Right lobe of liver (tissue), 6 donors: ENCODE measurements around the gene KMT2C. TPM values are rescaled to one million over a fixed set of nuclear protein-coding genes. Genes with fewer than 3 reads are reported as not detected.

Experiments used
- ATAC-seq, 4 donors: fragments of 200-7000 bp; cut with Tn5 transposase; one replicate each; pipeline ENCODE4 v1.9.1; 2020; ENCODE audit warnings: mild to moderate bottlenecking in 4 of 4, moderate library complexity in 4 of 4
- DNase-seq, 3 donors: peaks; one replicate each; pipeline ENCODE4 v3.0.0-alpha.2; 2020
- H3K27ac ChIP-seq, 3 donors: fragments of 200-600 bp; one replicate each; pipeline ENCODE4 v1.8.0; 2022
- H3K27me3 ChIP-seq, 2 donors: fragments of 200-600 bp; one replicate each; pipeline ENCODE4 v1.8.0; 2022
- H3K36me3 ChIP-seq, 4 donors: fragments of 200-600 bp; sonication (generic) in 1 of 4; one replicate each; pipeline versions ENCODE4 v1.5.1 to v1.8.0; 2017 to 2022; ENCODE audit warnings: control low read depth in 1 of 4
- H3K4me1 ChIP-seq, 4 donors: fragments of 200-600 bp; sonication (generic) in 1 of 4; one replicate each; pipeline versions ENCODE4 v1.5.1 to v1.8.0; 2017 to 2022; ENCODE audit warnings: control low read depth in 1 of 4
- H3K4me3 ChIP-seq, 3 donors: fragments of 200-600 bp; one replicate each; pipeline ENCODE4 v1.8.0; 2022
- H3K9me3 ChIP-seq, 4 donors: fragments of 200-600 bp; sonication (generic) in 1 of 4; one replicate each; pipeline versions ENCODE4 v1.5.1 to v1.8.0; 2017 to 2022; ENCODE audit warnings: control low read depth in 1 of 4
- POLR2A ChIP-seq: fragments of 450-650 bp; IDR thresholded peaks from one replicate; pipeline ENCODE4 v1.6.1; 2017; ENCODE audit warnings: antibody characterized with exemption, mild to moderate bottlenecking
- WGBS: methylation state at CpG from one replicate; pipeline ENCODE4 v1.1.6; 2018; ENCODE audit warnings: low coverage, low lambda C conversion rate; ENCODE audit not compliant: insufficient coverage; ENCODE audit errors: missing lambda C conversion rate; 5-methylcytosine and 5-hydroxymethylcytosine counted together
- intact Hi-C, 2 donors: fragments of 100-400 bp; cut with DNase I; formaldehyde crosslinking; loops; one replicate each; pipeline versions ENCODE4 v1.11.2 to v1.14.1; 2022
- total RNA-seq, 6 experiments: library from RNA; depleted of rRNA in 2 of 6; stranded (reverse); fragments of >200 nt in 2 of 6; fragmentation: NEBNext Ultra II Directional in 3 of 6; extraction: Animal tissue kit (Norgen Biotek cat#: 25700) in 3 of 6; gene quantifications; one replicate each; pipeline versions ENCODE4 v1.1.0 to v1.2.4, GENCODE V29; 2016 to 2023
- TF ChIP-seq, protein P1 (sequence below), 4 donors: fragments of 200-600 bp in 3 of 4; fragments of 450-650 bp in 1 of 4; IDR thresholded peaks; one replicate each; pipeline versions ENCODE4 v1.5.1 to v1.8.0; 2016 to 2022; ENCODE audit warnings: antibody characterized with exemption in 4 of 4, mild to moderate bottlenecking in 2 of 4
- donor health status: DM: no; HTN: yes; CAD: no.
- donor health status: DM: no; HTN: no; CAD: no.
- donor health status: DM: no; HTN: no; CAD: no.
- donor health status: DM: no; HTN: yes; CAD: no.
- donor health status: DM: no; HTN: yes; CAD: no.

KMT2C gene
- total RNA-seq, 6 experiments from 2014 or later: 20.6 to 32.0 (median 29.9) TPM

DNA sequence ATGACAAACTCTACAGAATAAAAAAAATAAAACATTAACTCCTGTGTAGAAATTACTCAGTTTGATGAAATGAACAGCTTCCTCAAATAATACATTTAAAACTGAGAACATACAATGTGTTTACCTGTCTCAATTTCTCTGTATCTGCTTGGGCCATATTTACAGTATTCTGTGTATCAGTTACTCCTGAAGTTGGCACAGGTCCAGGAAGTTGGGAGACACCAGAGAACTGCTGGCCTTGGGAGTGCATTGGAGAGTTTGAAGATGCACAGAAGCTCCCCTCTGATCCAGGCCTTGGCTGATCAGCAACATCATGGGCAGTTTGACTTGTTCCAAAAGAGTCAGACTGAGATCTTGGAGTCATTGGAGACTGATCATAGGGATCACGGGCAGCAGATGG, 255.2 kb downstream of the KMT2C start:
- H3K36me3 ChIP-seq: peaks cover 0 to 83% (median 38%) of the 10 kb centered on the region in 4 donors
- intact Hi-C loops: no loop called here
- no peak for DNase-seq

DNA sequence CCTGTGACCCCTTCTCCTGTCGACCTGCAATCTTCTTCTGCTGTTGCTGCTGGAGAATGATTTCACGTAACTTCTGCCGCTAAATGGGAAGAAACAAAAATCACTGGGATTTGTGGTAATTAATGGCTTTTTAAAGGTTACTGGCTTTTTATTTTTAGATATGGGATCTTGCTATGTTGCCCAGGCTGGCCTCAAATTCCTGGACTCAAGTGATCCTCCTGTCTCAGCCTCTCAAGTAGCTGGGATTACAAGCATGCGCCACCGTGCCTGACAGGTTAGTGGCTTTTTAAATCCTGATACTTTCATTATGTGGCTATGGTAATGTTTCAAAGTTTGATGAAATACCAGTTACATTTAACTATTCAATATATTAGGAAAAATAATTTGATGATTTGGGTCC, 255.8 kb downstream of the KMT2C start:
- ATAC-seq: no peak
- Histone ChIP-seq H3K27me3 (no peaks in the 10 kb centered on the region), H3K9me3 (no peaks in the 10 kb centered on the region), H3K27ac (no peak overlapping the region), H3K4me1 (no peaks in the 10 kb centered on the region), H3K36me3 (peaks cover 0 to 88% (median 35%) of the 10 kb centered on the region in 4 donors), H3K4me3 (no peak overlapping the region)
- DNase-seq: no peak
- 78% methylated on average over 5 of the region's 5 CpGs for WGBS
- intact Hi-C loops: no loop called here
- TF ChIP-seq POLR2A: no peak
- TF ChIP-seq, protein P1, sequence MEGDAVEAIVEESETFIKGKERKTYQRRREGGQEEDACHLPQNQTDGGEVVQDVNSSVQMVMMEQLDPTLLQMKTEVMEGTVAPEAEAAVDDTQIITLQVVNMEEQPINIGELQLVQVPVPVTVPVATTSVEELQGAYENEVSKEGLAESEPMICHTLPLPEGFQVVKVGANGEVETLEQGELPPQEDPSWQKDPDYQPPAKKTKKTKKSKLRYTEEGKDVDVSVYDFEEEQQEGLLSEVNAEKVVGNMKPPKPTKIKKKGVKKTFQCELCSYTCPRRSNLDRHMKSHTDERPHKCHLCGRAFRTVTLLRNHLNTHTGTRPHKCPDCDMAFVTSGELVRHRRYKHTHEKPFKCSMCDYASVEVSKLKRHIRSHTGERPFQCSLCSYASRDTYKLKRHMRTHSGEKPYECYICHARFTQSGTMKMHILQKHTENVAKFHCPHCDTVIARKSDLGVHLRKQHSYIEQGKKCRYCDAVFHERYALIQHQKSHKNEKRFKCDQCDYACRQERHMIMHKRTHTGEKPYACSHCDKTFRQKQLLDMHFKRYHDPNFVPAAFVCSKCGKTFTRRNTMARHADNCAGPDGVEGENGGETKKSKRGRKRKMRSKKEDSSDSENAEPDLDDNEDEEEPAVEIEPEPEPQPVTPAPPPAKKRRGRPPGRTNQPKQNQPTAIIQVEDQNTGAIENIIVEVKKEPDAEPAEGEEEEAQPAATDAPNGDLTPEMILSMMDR (IDR thresholded peaks at IDR 0.05): no peak

More for the DNA sequence above, 255.2 kb downstream of the KMT2C start:
- Histone ChIP-seq H3K27me3 (no peaks in the 10 kb centered on the region), H3K27ac (no peak overlapping the region), H3K4me1 (no peaks in the 10 kb centered on the region), H3K9me3 (no peaks in the 10 kb centered on the region), H3K4me3 (no peak overlapping the region)
- WGBS: no CpG with 5 or more reads among the region's 1 CpG
- TF ChIP-seq, protein P1 (IDR thresholded peaks at IDR 0.05): no peak
- no peak for TF ChIP-seq POLR2A
- ATAC-seq: no peak

DNA sequence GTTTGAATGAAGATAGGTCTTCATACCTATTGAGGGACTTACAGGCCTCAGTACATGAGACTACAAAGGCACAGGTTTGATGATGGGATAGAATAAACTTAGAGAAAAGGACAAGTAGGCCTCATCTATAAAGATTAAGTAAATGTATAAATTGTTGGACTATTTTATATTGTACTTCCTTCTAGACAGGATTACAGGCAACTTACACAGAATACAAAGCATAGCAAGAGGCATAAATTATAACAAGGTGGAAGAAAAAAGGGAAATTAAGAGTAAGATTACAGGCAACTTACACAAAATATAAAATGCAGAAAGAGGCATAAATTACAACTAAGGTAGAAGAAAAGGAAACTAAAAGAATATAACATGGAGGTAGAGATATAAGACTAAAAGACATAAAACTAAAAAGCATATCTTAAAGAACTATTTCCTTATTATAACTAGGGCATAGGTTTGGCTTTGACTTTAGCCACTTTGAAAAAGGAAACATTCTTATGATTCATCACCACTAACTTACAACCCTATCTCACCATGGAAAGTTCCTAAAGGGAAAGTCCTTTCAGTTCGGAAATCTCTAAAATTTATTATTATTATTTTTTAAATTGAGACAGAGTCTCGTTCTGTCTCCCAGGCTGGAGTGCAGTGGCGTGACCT, 257.3 kb downstream of the KMT2C start:
- TF ChIP-seq, protein P1 (IDR thresholded peaks at IDR 0.05): no peak
- TF ChIP-seq POLR2A: no peak
- Histone ChIP-seq H3K4me1 (no peaks in the 10 kb centered on the region), H3K9me3 (no peaks in the 10 kb centered on the region), H3K4me3 (no peak overlapping the region), H3K27ac (no peak overlapping the region), H3K36me3 (peaks cover 0 to 86% (median 34%) of the 10 kb centered on the region in 4 donors), H3K27me3 (no peaks in the 10 kb centered on the region)
- DNase-seq (no peak), ATAC-seq (no peak)
- WGBS: 95% methylated on average over 3 of the region's 3 CpGs
- intact Hi-C loops: no loop called here

DNA sequence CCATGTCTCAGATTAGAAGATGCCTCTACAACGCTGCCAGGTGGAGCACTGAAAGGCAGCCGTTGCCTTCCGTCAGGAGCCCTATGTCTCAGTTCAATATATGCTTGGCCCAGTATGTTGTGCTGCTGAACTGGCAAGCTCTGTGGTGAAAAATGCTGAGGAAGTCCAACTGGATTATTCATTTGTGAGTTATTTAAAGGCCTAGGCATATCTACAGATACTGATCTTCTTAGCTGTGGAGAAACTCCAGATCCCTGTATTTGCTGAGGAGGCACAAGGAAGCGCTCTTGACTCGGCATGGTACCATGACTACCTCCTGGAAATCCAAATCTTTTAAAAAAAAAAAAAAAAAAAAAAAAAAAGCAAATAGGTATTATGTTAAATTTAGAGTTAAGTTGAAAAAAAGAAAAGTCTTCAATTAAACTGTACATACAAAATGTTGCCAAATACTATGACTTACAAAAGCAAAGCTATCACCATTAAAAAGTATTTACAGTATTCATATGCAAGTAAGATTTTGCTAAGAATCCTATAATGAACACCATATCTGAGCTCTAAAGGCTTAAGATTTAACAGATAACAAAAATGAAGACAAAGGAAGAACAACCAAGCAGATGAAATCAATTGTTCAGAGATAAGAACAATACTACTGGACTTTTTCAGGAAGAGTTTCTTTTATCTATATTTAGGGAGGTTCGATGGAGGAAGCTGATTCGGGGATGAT, 258.0 kb downstream of the KMT2C start:
- 88% methylated on average over 4 of the region's 7 CpGs for WGBS
- intact Hi-C loops: no loop called here
- no peaks in the 10 kb centered on the region for H3K9me3 ChIP-seq
- no peaks in the 10 kb centered on the region for H3K4me1 ChIP-seq
- peaks cover 0 to 86% (median 37%) of the 10 kb centered on the region in 4 donors for H3K36me3 ChIP-seq
- no peak for DNase-seq
- no peak overlapping the region for H3K4me3 ChIP-seq
- no peak overlapping the region for H3K27ac ChIP-seq
- no peak for TF ChIP-seq POLR2A
- TF ChIP-seq, protein P1 (IDR thresholded peaks at IDR 0.05): no peak
- no peak for ATAC-seq
- H3K27me3 ChIP-seq: no peaks in the 10 kb centered on the region
